HG02571 (cell line): ENCODE results near the gene SRRM5.
"Not testable (repeated sequence)": the region's sequence is repeated elsewhere in the genome, so short reads cannot be mapped to it uniquely, and the experiment has no call there.

Source experiments
- ATAC-seq: cut with Tn5 transposase; IDR thresholded peaks from one replicate; pipeline ENCODE4 v1.9.1; 2021; ENCODE audit warnings: mild to moderate bottlenecking, moderate library complexity; ENCODE audit not compliant: unreplicated experiment

SRRM5 gene, protein sequence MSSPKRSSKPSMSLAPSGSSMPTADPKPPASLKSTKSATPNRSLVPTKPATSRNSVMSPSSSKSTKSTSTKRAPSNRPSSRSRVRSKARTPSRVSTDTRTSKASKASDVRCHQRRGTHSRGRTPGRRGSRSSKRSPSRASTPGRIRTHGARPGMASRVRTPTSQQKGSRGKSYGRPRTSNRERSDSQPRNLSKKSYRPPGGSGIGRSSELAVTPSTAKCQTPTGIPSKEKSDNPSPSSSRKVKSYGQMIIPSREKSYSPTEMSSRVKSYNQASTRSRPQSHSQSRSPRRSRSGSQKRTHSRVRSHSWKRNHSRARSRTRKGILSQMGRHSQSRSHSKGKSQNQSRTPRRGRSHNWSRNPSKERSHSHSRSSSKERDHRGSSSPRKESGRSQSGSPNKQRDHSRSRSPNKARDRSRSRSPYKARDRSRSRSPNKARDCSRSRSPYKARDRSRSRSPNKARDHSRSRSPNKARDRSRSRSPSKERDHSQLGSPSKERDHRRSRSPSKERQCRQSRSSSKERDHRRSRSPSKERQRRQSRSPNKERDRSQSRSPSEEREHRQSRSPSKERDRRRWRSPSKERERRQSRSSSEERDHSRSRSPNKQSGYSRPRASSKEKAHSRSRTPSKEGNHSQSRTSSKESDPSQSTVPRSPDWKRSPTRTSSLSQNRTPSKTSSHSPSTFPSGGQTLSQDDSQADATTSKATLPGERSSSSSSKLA

DNA sequence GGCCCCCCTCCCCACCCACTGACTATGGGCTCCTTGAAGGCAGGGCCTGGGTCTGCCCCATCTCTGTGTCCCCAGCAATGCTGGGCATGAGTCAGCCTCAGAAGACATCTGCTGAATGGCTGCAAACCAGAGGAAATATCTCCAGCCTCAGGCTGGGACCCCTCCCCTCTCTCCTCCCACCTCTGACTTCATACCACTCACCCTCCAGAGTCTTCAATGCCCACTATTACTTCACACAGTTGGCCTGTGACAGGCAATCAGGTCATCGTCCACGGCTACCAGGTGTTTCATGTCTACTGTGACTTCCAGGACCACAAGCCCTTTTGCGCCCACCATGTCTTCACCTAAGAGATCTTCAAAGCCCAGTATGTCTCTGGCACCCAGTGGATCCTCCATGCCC, at the start of gene SRRM5:
SRRM5 (plus strand) TSS at position 301 of the 400 bp plus-strand sequence; CDS start at position 335, 34 bp downstream.
- ATAC-seq, result no peak

DNA sequence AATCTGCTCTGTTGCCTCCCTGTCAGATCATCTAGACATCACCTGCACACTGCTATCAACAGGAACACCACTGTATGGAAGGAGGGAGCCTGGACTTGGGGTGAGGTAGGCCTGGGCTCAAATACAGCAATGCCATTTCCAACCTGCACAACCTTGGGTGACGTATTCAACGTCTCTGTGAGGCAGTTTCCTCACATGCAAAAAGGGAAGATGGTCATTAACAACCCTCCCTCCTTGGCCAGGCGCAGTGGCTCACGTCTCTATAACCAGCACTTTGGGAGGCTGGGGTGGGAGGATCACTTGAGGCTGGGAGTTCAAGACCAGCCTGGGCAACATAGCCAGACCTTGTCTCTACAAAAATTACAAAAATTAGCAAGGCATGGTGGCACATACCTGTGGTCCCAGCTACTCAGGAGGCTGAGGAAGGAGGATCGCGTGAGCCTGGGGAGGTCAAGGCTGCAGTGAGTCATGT, 49.6 kb upstream of the SRRM5 start:
- no peak for ATAC-seq

DNA sequence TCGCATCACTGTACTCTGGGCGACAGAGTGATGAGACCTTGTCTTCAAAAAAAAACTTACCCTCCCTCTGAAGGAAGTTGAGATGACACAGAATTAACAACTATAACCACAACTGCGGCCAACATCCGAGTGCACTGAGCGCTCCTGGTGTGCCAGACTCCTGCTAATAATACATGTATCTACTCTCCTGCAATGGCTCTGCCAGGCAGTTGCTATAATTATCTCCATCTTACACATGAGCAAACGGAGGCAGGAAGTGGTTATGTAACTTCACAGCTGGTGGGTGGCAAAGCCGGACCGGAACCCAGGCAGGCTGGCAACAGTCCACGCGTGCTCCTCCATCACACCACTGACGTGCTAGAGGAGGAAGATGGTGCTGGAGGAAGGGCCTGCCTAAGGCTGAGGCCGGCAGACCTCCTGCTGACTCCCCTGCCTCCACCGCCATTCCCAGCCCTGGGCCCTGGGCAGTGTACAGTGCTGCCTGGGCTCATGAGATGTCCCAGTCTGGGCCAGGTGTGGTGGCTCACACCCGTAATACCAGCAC, 49.1 kb upstream of the SRRM5 start:
- ATAC-seq, result no peak

DNA sequence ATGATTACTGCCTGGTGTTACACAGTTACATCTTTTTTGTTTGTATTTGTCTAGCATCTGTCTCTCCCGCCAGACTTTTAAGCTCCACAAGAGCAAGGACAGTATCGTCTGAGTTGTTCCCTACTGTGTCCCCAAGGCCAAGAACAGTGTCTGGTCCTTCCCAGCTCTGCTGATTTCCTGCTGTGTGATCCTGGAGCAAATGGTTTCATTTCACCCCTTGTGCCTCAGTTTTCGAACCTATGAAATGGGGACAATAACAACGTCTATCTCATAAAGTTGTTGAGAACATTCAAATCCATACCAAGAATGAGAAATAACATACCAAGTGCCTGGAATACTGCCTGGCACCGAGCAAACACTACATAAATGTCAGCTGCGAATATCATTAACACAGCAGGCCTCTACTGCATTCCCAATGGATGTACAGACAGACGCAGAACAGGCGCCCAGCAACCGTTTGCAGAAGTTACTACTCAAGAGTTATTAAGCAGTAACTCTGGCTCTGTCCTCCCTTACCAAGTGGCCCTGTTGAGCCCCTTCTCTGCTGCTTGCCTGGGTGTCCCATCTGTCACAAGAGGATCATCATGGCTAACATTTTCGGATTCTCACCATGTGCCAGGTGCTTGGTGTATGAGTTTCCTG, 48.0 kb upstream of the SRRM5 start:
- no peak for ATAC-seq

DNA sequence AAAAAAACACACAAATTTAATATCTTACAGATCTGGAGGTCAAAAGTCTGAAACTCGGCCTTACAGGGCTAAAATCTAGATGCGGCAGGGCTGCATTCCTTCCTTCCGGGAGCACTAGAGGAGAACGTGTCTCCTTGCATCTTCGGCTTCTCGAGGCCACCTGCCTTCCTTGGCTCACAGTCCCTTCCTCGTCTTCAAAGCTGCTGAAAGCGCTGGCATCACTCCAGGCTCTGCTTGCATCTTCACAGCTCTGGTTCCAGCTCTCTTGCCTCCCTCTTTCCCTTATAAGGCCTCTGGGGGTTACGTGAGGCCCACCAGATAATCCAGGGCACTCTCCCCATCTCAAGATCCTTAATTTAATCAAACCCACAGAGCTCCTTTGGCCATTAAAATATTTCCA, 47.1 kb upstream of the SRRM5 start:
- ATAC-seq, result no peak

DNA sequence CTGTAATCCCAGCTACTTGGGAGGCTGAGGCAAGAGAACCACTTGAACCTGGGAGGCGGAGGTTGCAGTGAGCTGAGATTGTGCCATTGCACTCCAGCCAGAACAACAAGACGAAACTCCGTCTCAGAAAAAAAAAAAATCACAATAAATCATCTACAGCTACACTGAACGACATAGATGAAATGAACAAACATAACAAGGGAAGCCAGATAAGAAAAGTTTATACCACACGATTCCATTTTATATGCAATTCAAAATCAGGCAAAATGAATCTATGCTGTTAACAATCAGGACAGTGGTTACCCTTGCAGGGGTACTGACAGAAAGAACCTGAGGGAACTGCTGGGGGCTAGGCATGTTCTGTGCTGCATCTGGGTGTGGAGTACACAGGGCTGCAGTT, 42.2 kb upstream of the SRRM5 start:
- ATAC-seq, result no peak

DNA sequence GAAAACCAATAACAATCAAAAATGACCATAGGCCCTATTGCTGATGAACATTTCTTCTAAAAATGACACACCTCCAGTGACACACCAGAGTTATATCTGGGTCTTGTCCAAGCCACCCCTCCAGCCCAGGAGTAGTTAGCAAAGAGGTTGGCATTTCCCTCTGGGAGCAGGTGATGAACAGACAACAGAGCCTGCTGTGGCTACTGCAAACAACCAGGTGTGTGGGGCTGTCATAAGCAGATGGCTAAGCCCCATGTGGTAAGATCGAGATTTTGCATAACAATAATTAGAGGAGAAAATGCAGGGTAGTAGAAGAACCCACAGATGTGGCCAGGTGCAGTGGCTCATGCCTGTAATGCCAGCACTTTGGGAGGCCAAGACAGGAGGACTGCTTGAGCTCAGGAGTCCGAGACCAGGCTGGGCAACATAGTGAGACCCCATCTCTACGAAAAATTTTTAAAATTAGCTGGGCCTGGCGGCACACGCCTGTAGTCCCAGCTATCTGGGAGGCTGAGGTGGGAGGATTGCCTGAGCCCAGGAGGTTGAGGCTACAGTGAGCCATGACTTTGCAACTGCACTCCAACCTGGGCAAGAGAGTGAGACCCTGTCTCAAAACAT, 41.6 kb upstream of the SRRM5 start:
- no peak for ATAC-seq

DNA sequence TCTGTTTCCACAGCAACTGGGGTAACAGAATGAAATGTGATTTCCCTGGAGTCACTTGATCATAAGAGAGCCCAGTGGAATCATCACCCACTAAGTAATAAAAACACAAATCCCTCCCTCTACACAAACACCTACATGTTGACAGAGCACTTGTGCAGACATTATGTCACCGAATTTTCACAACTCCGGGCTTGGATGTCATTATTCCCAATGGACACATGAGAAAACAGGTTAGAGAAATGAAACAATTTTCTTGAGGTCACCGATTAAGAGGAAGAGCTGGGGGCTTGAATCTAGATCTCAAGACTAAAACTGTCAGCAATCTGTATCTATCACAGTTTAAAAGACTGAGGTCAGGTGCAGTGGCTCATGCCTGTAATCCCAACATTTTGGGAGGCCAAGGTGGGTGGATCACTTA, 39.7 kb upstream of the SRRM5 start:
- no peak for ATAC-seq

DNA sequence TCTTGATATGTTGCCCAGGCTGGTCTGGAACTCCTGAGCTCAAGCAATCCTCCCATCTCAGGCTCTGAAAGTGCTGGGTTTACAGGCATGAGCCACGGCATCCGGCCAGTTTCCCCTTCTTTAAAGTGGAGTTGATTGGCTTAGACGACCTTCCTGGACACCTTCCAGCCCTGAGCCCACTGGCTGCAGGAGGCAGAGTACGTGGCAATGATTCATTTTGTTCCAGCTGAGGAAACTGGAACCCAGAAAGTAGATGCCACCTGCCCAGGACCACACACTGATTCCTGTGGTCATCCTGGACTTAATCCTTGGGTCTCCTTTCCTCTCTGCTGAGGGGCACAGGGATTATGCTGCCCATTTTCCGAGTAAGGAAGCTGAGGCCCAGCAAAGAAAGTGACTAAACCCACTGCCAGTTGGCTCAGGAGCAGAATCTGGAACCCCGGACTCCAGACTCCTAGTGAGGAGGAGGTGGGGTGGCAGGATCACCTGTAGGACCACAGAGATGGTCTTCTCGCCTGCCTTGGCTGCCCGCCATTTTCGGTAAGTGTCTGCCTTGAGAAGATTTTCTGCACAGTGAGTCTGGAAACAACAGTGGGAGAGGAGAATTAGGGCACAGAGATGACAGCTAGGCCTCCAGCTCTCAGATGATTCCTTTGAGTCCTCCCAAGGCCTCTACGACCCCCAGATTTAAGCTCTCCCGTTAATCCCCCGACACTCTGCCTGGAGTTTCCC, 37.3 kb upstream of the SRRM5 start:
- ATAC-seq, result no peak

DNA sequence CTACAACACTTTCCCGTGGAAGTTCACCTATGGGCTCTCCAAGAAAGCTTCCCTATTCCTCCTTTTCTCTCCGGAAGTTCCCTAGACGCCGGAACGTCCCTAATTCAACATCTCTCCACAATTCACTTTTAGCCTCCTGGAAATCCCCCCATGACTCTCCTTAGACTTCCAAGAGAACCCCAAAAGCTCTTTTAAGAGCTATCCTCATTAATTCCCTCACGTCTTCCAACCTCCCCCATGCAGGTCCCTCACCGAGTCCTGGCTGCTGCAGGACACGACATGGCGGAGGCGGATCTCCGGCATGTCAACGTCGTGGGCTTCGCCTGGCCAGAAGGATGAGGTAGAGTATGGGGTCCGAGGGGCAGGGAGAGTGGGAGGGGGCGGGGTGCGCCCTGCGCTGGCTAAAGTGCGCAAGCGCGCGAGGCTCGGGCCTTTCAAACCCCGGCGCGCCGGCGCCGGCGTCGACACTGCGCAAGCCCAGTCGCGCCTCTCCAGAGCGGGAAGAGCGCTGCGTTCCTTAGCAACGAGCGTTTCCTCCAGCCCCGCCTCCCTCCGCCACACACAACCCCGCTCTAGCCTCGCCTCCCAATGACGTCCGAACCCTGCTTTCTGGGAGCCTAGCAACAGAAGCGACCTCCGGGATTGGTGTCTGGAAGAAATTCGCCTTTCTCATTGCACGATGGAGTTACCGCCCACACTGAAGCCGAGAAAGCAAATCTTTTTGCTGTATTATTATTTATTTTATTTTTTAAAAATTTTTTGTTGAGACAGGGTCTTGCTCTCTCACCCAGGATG, 36.5 kb upstream of the SRRM5 start, which contains the start of the genes PINLYP and XRCC1:
PINLYP (plus strand) TSS at position 646 of the 795 bp plus-strand sequence. CDS start 1,391 bp downstream, outside the sequence.
XRCC1 (minus strand) TSS at position 372 of the 795 bp plus-strand sequence; CDS start at position 303, 69 bp downstream.
- peak; percentile 95 for ATAC-seq

DNA sequence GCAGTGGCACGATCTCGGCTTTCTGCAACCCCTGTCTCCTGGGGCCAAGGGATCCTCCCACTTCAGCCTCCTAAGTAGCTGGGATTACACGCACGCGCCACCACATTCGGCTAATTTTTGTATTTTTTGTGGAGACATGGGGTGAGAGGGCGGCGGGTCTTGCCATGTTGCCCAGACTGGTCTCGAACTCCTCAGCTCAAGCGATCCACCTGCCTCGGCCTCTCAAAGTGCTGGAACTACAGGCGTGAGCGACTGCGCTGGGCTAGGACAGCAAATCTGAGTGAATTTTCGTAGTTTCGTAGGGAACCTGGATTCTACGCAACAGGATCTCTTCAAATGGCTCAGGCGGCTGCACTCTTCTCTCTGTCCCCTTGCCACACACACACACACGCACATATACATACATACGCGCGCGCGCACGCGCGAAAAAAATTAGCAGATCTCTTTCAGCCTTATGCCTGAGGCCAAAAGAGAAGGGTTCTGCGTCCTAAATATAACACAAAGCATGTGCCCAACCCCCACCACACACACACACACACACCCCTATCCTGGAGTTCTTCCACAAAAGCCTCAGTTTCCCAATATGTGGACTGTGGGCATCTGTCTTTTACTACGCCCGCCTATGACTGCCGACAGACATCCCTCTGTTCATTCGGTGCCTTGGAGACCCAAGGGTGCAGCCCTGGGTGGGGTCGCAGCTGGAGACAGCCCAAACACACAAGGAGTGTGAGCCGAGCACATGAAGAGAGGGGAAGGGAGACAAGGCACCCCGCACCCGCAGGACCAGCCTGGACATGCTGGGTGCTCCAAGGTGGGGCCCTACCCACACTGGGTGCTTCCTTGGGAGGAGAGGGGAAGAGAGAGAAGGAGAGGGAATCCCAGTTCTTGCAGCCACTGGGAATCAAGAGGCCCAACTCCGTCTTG, 35.7 kb upstream of the SRRM5 start:
- ATAC-seq, result no peak

DNA sequence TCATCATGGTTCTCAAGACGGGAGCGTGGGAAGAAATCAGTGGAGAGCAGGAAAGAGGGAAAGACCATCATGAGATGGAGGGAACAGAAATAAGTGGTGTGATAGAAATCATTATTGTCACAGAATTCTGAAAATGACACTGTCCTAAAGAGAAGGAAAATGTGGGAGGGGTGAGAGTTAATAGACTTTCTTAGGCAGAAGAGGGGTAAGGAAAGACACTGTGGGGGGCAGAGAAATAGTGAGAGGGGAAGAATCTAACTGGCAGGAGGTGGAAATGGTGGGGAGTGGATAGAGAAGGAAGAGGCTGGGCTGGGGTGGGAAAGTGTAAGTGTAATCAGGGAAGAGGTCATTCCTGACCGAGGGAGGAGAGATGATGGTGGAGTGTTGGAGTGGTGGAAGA, 33.1 kb upstream of the SRRM5 start:
- ATAC-seq, result no peak

DNA sequence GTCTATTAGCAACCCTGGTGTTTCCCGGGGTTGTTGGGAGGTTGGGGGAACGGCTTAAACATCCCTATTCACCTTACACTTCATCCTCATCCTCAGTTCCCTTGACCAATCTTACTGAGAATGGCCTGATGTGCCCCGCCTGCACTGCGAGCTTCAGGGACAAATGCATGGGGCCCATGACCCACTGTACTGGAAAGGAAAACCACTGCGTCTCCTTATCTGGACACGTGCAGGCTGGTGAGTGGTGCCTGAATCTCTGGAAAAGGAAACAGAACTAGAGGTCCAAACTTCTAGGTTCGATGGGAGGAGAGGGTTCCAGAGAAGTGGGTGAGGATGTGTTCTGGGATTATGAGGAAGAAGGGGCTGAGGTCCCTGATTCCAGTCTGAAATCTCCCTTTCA, 30.4 kb upstream of the SRRM5 start:
- no peak for ATAC-seq

DNA sequence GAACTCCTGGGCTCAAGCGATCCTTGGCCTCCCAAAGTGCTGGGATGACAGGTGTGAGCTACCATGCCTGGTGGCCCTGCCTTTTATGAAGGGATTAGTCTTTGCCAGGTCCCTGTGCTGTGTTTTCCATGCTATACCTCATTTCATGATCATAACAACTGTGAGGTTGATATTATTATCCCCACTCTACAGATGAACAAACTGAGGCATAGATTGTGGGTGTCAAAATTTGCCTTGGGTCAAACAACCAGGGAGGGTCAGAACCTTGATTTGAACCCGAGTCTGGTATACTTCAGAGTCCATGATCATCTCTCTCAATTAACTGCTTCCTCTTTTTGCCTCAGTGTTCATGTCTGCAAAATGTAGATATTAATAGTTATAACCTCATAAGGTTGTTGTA, 29.4 kb upstream of the SRRM5 start:
- ATAC-seq, result no peak

DNA sequence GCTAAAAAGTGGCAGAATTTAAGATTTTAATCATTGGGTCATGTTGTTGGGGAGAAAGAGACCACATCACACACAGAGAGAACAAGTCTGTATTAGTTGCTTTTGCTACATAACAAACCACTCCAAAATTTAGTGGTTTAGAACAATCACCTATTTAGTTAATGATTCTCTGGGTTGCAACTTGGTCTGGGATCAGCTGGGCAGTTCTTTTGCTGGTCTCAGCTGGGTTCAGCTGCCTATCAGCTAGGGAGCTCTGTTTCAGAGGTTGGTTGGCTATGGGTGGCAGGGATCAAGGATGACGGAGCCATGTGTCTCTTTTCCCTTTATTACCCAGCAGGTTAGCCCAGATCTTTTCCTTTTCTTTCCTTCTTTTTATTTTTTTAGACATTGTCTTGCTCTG, 27.4 kb upstream of the SRRM5 start:
- no peak for ATAC-seq

DNA sequence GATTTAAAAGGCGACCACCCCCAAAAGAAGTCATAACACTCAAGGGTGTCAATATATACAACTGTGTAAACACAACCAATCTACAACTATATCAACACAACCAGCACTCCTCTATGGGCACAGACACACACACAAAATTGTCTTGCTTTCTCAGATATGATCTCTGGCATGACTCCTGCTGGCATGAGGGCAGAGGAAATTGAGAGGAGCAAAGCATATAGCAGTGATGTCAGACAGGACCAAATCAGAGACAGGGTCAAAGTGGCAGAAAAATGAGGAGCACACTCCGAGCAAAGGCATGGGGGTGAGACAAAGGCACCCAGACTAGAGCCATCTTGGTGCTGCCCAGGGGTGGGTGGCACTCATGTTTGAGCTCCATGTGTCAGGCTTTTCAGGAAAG, 25.5 kb upstream of the SRRM5 start:
- no peak for ATAC-seq

DNA sequence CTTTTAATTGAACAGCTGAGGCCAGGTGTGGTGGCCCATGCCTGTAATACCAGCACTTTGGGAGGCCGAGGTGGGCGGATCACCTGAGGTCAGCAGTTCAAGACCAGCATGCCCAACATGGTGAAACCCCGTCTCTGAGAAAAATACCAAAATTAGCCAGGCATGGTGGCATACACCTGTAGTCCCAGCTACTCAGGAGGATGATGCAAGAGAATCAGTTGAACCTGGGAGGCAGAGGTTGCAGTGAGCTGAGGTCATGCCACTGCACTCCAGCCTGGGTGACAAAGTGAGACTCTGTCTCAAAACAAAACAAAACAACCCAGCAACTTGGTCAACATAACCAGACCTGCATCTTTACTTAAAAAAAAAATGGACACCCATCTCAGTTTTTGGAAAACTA, 24.9 kb upstream of the SRRM5 start:
- not testable (repeated sequence) for ATAC-seq

DNA sequence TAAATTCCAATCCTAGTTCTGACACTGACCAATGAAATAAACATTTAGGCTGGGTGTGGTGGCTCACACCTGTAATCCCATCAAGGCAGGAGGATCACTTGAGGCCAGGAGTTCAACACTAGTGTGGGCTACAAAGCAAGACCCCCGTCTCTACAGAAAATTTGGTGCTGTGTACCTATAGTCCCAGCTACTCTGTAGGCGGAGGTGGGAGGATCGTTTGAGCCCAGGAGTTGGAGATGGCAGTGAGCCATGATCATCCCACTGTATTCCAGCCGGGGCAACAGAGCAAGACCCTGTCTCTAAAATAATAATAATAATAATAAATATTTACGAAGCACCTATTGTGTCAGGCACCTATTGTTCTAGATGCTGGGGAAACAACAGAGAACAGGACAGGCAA, 22.6 kb upstream of the SRRM5 start:
- no peak for ATAC-seq
